Measurements from ENCODE around the gene MCC.

MCC gene

GRCh38 chr5:113043491-113043931 lies 444.7 kb downstream of the MCC start:
- no peak overlapping the region for H3K4me3 ChIP-seq (ENCODE audit: control insufficient read depth, low read depth, low read length)
- TF ChIP-seq CTCF (conservative IDR thresholded peaks at IDR 0.05; ENCODE audit: control insufficient read depth, insufficient read depth, low read depth, low read length), result peak; percentile 16
- peak; percentile 64 for DNase-seq (ENCODE audit: low read depth)

- TF ChIP-seq CTCF (conservative IDR thresholded peaks at IDR 0.05; ENCODE audit: control insufficient read depth, insufficient read depth, low read depth, low read length), result no peak
- no peak for DNase-seq (ENCODE audit: low read depth)
- H3K4me3 ChIP-seq (ENCODE audit: control insufficient read depth, low read depth, low read length), result no peak overlapping the region
These were observed 445.6 kb downstream of the MCC start for GRCh38 chr5:113042491-113043243.

- no peak for TF ChIP-seq CTCF (conservative IDR thresholded peaks at IDR 0.05; ENCODE audit: control insufficient read depth, insufficient read depth, low read depth, low read length)
- no peak for DNase-seq (ENCODE audit: low read depth)
- H3K4me3 ChIP-seq (ENCODE audit: control insufficient read depth, low read depth, low read length), result no peak overlapping the region
These were observed 447.5 kb downstream of the MCC start for GRCh38 chr5:113040672-113041260.

- no peak for TF ChIP-seq CTCF (conservative IDR thresholded peaks at IDR 0.05; ENCODE audit: control insufficient read depth, insufficient read depth, low read depth, low read length)
- DNase-seq (ENCODE audit: low read depth), result no peak
- no peak overlapping the region for H3K4me3 ChIP-seq (ENCODE audit: control insufficient read depth, low read depth, low read length)
These were observed 448.3 kb downstream of the MCC start for GRCh38 chr5:113039934-113040285.

- H3K4me3 ChIP-seq (ENCODE audit: control insufficient read depth, low read depth, low read length), result no peak overlapping the region
- TF ChIP-seq CTCF (conservative IDR thresholded peaks at IDR 0.05; ENCODE audit: control insufficient read depth, insufficient read depth, low read depth, low read length), result no peak
- DNase-seq (ENCODE audit: low read depth), result no peak
These were observed 448.9 kb downstream of the MCC start for GRCh38 chr5:113039229-113039933.

- no peak for TF ChIP-seq CTCF (conservative IDR thresholded peaks at IDR 0.05; ENCODE audit: control insufficient read depth, insufficient read depth, low read depth, low read length)
- H3K4me3 ChIP-seq (ENCODE audit: control insufficient read depth, low read depth, low read length), result no peak overlapping the region
- DNase-seq (ENCODE audit: low read depth), result peak; percentile 56
These were observed 449.5 kb downstream of the MCC start for GRCh38 chr5:113038714-113039113.
